Transverse colon (tissue), 4 donors: ENCODE measurements around the gene RNPEPL1.

Experiments
- EP300 ChIP-seq: sonication (generic); formaldehyde crosslinking; IDR thresholded peaks from one replicate; pipeline ENCODE4 v1.6.1; 2017; ENCODE audit warnings: antibody characterized with exemption, low read depth
- POLR2A ChIP-seq: fragments of 450-650 bp; IDR thresholded peaks from one replicate; pipeline ENCODE4 v1.6.1; 2016; ENCODE audit warnings: antibody characterized with exemption, mild to moderate bottlenecking, moderate library complexity
- POLR2AphosphoS5 ChIP-seq, 3 donors: sonication (generic); formaldehyde crosslinking; IDR thresholded peaks; one replicate each; pipeline ENCODE4 v1.6.1; 2016; ENCODE audit warnings: antibody characterized with exemption in 3 of 3
- TF ChIP-seq, protein P1 (sequence below), 5 experiments: fragments of 200-600 bp in 3 of 5; fragments of 450-650 bp in 2 of 5; sonication (generic) in 3 of 5; IDR thresholded peaks; 1 replicate in 2 of 5; 2 replicates in 3 of 5; pipeline ENCODE4 v1.5.1; 2016 to 2017; ENCODE audit warnings: antibody characterized with exemption in 5 of 5, inconsistent platforms in 3 of 5, mild to moderate bottlenecking in 2 of 5, moderate library complexity in 1 of 5

DNA sequence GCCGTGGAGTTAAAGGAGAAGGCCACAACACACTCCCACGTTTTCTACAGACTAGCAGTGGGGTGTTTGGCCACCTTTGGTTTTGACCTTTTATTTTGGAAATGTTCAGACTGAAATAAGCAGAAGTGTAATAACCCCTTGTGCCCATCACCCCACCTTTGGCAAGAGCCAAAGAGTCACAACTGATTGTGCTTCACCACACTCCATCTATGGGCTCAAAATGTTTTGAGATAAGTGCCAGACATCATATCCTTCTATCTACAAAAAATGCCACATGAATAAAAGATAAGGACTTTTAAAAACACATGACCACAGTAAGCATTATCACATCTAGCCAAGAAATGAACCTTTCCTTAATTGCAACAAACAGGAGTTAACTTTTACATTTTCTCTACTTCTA is 47.1 kb downstream of the RNPEPL1 start:
- TF ChIP-seq, protein P1, sequence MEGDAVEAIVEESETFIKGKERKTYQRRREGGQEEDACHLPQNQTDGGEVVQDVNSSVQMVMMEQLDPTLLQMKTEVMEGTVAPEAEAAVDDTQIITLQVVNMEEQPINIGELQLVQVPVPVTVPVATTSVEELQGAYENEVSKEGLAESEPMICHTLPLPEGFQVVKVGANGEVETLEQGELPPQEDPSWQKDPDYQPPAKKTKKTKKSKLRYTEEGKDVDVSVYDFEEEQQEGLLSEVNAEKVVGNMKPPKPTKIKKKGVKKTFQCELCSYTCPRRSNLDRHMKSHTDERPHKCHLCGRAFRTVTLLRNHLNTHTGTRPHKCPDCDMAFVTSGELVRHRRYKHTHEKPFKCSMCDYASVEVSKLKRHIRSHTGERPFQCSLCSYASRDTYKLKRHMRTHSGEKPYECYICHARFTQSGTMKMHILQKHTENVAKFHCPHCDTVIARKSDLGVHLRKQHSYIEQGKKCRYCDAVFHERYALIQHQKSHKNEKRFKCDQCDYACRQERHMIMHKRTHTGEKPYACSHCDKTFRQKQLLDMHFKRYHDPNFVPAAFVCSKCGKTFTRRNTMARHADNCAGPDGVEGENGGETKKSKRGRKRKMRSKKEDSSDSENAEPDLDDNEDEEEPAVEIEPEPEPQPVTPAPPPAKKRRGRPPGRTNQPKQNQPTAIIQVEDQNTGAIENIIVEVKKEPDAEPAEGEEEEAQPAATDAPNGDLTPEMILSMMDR (IDR thresholded peaks at IDR 0.05): no peak
- no peak for TF ChIP-seq POLR2AphosphoS5 (IDR thresholded peaks at IDR 0.05)
- TF ChIP-seq POLR2A: no peak
- no peak for TF ChIP-seq EP300
